ENCODE data around the gene LYSMD1.

- no peak for TF ChIP-seq CTCF (IDR thresholded peaks at IDR 0.05)
- no peak for TF ChIP-seq SIN3A (IDR thresholded peaks at IDR 0.05; ENCODE audit: borderline replicate concordance, insufficient read depth, low read depth, low read length)
- no peak for TF ChIP-seq POLR2AphosphoS5 (IDR thresholded peaks at IDR 0.05; ENCODE audit: low read depth, low read length)
- TF ChIP-seq, protein P1, sequence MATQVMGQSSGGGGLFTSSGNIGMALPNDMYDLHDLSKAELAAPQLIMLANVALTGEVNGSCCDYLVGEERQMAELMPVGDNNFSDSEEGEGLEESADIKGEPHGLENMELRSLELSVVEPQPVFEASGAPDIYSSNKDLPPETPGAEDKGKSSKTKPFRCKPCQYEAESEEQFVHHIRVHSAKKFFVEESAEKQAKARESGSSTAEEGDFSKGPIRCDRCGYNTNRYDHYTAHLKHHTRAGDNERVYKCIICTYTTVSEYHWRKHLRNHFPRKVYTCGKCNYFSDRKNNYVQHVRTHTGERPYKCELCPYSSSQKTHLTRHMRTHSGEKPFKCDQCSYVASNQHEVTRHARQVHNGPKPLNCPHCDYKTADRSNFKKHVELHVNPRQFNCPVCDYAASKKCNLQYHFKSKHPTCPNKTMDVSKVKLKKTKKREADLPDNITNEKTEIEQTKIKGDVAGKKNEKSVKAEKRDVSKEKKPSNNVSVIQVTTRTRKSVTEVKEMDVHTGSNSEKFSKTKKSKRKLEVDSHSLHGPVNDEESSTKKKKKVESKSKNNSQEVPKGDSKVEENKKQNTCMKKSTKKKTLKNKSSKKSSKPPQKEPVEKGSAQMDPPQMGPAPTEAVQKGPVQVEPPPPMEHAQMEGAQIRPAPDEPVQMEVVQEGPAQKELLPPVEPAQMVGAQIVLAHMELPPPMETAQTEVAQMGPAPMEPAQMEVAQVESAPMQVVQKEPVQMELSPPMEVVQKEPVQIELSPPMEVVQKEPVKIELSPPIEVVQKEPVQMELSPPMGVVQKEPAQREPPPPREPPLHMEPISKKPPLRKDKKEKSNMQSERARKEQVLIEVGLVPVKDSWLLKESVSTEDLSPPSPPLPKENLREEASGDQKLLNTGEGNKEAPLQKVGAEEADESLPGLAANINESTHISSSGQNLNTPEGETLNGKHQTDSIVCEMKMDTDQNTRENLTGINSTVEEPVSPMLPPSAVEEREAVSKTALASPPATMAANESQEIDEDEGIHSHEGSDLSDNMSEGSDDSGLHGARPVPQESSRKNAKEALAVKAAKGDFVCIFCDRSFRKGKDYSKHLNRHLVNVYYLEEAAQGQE (IDR thresholded peaks at IDR 0.05; ENCODE audit: insufficient read depth in 1 of 2, low read depth in 2 of 2, low read length in 1 of 2): no peak
These were observed 9.5 kb upstream of the LYSMD1 start for GRCh38 chr1:151175041-151175741.

All from Panc1 (cell line).